SK-N-SH (cell line): ENCODE measurements around the gene AUTS2.

Experiments
- FOSL2 ChIP-seq: IDR thresholded peaks from 2 replicates; pipeline ENCODE4 v1.4.0; 2012; ENCODE audit warnings: low read depth, mild to moderate bottlenecking, moderate library complexity, borderline replicate concordance
- FOXM1 ChIP-seq: IDR thresholded peaks from 2 replicates; pipeline ENCODE4 v1.4.0; 2012; ENCODE audit warnings: low read depth, mild to moderate bottlenecking
- GABPA ChIP-seq: IDR thresholded peaks from 2 replicates; pipeline ENCODE4 v1.4.0; 2012; ENCODE audit warnings: low read depth, mild to moderate bottlenecking
- GATA2 ChIP-seq: sonication (generic); formaldehyde crosslinking; IDR thresholded peaks from 2 replicates; pipeline ENCODE4 v1.5.0; 2020; ENCODE audit warnings: mild to moderate bottlenecking, missing genetic modification reagents
- MXI1 ChIP-seq: IDR thresholded peaks from 2 replicates; pipeline ENCODE4 v1.6.1; 2012; ENCODE audit warnings: mild to moderate bottlenecking, low read depth, low read length, improper control_type of control experiment
- NFIC ChIP-seq: IDR thresholded peaks from 2 replicates; pipeline ENCODE4 v1.4.0; 2012; ENCODE audit warnings: borderline replicate concordance
- POLR2AphosphoS5 ChIP-seq: IDR thresholded peaks from 2 replicates; pipeline ENCODE4 v1.6.1; 2012; ENCODE audit warnings: low read depth, low read length
- TAF1 ChIP-seq: IDR thresholded peaks from 2 replicates; pipeline ENCODE4 v1.6.1; 2012; ENCODE audit warnings: low read depth, mild to moderate bottlenecking, low read length, moderate library complexity, borderline replicate concordance
- TF ChIP-seq, protein P1 (sequence below): fragments of 200-600 bp; sonication (generic); IDR thresholded peaks from 2 replicates; pipeline ENCODE4 v1.6.1; 2017; ENCODE audit warnings: antibody characterized with exemption, mild to moderate bottlenecking, moderate library complexity
- TF ChIP-seq, protein P2 (sequence below): fragments of 150-350 bp; IDR thresholded peaks from 2 replicates; pipeline ENCODE4 v1.6.1; 2017; ENCODE audit warnings: antibody characterized with exemption, low read length, low read depth, borderline replicate concordance
- TF ChIP-seq, protein P3 (sequence below): IDR thresholded peaks from 2 replicates; pipeline ENCODE4 v1.4.0; 2012; ENCODE audit warnings: low read depth, borderline replicate concordance
- TF ChIP-seq, protein P4 (sequence below): IDR thresholded peaks from 2 replicates; pipeline ENCODE4 v1.4.0; 2012; ENCODE audit warnings: low read depth

DNA sequence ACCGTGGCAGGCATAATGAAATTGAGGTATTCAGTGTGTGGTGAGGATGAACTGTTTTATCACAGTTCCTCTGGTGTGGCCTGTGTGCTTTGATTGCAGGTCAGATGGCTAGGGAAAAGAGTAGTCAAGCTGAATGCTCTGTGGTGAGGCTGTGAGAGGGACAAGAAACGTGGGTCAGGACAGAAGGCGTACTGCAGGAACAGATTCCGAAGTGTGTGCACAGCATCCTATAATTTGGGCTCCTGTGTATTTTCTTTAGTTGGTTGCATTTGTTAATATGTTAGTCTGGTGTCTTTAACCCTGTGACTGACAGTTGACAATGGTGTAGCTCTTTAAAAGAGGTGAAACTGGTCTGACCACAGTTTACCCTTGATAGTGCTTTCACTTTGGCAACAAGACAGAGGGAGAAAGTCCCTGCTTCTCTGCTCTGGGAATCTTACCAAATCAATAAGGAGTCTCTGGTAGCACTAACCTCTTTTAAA is 76.5 kb downstream of the AUTS2 start:
- TF ChIP-seq, protein P1, sequence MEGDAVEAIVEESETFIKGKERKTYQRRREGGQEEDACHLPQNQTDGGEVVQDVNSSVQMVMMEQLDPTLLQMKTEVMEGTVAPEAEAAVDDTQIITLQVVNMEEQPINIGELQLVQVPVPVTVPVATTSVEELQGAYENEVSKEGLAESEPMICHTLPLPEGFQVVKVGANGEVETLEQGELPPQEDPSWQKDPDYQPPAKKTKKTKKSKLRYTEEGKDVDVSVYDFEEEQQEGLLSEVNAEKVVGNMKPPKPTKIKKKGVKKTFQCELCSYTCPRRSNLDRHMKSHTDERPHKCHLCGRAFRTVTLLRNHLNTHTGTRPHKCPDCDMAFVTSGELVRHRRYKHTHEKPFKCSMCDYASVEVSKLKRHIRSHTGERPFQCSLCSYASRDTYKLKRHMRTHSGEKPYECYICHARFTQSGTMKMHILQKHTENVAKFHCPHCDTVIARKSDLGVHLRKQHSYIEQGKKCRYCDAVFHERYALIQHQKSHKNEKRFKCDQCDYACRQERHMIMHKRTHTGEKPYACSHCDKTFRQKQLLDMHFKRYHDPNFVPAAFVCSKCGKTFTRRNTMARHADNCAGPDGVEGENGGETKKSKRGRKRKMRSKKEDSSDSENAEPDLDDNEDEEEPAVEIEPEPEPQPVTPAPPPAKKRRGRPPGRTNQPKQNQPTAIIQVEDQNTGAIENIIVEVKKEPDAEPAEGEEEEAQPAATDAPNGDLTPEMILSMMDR: no peak
- TF ChIP-seq, protein P2, sequence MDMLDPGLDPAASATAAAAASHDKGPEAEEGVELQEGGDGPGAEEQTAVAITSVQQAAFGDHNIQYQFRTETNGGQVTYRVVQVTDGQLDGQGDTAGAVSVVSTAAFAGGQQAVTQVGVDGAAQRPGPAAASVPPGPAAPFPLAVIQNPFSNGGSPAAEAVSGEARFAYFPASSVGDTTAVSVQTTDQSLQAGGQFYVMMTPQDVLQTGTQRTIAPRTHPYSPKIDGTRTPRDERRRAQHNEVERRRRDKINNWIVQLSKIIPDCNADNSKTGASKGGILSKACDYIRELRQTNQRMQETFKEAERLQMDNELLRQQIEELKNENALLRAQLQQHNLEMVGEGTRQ: no peak
- TF ChIP-seq NFIC (no peak), GABPA (no peak), TAF1 (no peak), GATA2 (no peak), FOSL2 (no peak), POLR2AphosphoS5 (no peak), FOXM1 (no peak), MXI1 (no peak)
- TF ChIP-seq, protein P3, sequence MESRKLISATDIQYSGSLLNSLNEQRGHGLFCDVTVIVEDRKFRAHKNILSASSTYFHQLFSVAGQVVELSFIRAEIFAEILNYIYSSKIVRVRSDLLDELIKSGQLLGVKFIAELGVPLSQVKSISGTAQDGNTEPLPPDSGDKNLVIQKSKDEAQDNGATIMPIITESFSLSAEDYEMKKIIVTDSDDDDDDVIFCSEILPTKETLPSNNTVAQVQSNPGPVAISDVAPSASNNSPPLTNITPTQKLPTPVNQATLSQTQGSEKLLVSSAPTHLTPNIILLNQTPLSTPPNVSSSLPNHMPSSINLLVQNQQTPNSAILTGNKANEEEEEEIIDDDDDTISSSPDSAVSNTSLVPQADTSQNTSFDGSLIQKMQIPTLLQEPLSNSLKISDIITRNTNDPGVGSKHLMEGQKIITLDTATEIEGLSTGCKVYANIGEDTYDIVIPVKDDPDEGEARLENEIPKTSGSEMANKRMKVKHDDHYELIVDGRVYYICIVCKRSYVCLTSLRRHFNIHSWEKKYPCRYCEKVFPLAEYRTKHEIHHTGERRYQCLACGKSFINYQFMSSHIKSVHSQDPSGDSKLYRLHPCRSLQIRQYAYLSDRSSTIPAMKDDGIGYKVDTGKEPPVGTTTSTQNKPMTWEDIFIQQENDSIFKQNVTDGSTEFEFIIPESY: no peak
- TF ChIP-seq, protein P4, sequence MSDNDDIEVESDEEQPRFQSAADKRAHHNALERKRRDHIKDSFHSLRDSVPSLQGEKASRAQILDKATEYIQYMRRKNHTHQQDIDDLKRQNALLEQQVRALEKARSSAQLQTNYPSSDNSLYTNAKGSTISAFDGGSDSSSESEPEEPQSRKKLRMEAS: no peak
